Keratinocyte (primary cell): ENCODE results near the gene ATP5F1C. TPM values are rescaled to one million over a fixed set of nuclear protein-coding genes. Genes with fewer than 3 reads are reported as not detected.

ENCODE experiments used
- DNase-seq: peaks from one replicate; pipeline ENCODE4 v3.0.0-alpha.2; 2011; ENCODE audit warnings: low read depth, missing footprints, low spot score
- FAIRE-seq: peaks from 2 replicates; lab custom pipeline; 2011; peaks lifted over from hg19 to GRCh38; lab: Jason Lieb, UNC
- H2AFZ ChIP-seq: 2 replicates; pipeline ENCODE4 v1.6.0; 2012; ENCODE audit warnings: low read length, control low read depth, inconsistent platforms; ENCODE audit not compliant: control insufficient read depth
- H3K27ac ChIP-seq: 2 replicates; pipeline ENCODE4 v1.5.1; 2011; ENCODE audit warnings: low read length; ENCODE audit not compliant: control insufficient read depth, insufficient read depth
- H3K27me3 ChIP-seq: 3 replicates; pipeline ENCODE4 v1.6.0; 2011; ENCODE audit warnings: low read length; ENCODE audit not compliant: control insufficient read depth, insufficient read depth; ENCODE audit errors: extremely low read depth
- H3K36me3 ChIP-seq, 2 experiments: 2 replicates in 1 of 2; 3 replicates in 1 of 2; pipeline ENCODE4 v1.5.1; 2011; ENCODE audit warnings: low read length in 2 of 2, mild to moderate bottlenecking in 1 of 2; ENCODE audit not compliant: control insufficient read depth in 2 of 2, insufficient read depth in 2 of 2; ENCODE audit errors: extremely low read depth in 1 of 2
- H3K4me1 ChIP-seq: 3 replicates; pipeline ENCODE4 v1.5.1; 2011; ENCODE audit warnings: low read length; ENCODE audit not compliant: control insufficient read depth, insufficient read depth; ENCODE audit errors: extremely low read depth
- H3K4me2 ChIP-seq: 3 replicates; pipeline ENCODE4 v1.6.0; 2011; ENCODE audit warnings: low read depth, low read length; ENCODE audit not compliant: control insufficient read depth, insufficient read depth; ENCODE audit errors: extremely low read depth
- H3K4me3 ChIP-seq, 3 experiments: fragments of 200-600 bp in 1 of 3; sonication (generic) in 1 of 3; 2 replicates in 2 of 3; 3 replicates in 1 of 3; pipeline ENCODE4 v1.5.1; 2011 to 2016; ENCODE audit warnings: low read length in 3 of 3, mild to moderate bottlenecking in 3 of 3, control low read depth in 2 of 3, inconsistent platforms in 1 of 3, low read depth in 1 of 3, mixed read lengths in 1 of 3, mixed run types in 1 of 3, moderate library complexity in 1 of 3; ENCODE audit not compliant: control insufficient read depth in 2 of 3, insufficient read depth in 2 of 3; ENCODE audit errors: extremely low read depth in 1 of 3
- H3K79me2 ChIP-seq: 2 replicates; pipeline ENCODE4 v1.6.0; 2012; ENCODE audit warnings: low read length; ENCODE audit not compliant: control insufficient read depth, insufficient read depth
- H3K9ac ChIP-seq: 3 replicates; pipeline ENCODE4 v1.6.0; 2011; ENCODE audit warnings: low read length; ENCODE audit not compliant: control insufficient read depth, insufficient read depth; ENCODE audit errors: extremely low read depth
- H3K9me1 ChIP-seq: 3 replicates; pipeline ENCODE4 v1.6.0; 2011; ENCODE audit warnings: low read length; ENCODE audit not compliant: control insufficient read depth, insufficient read depth; ENCODE audit errors: extremely low read depth
- H3K9me3 ChIP-seq: 2 replicates; pipeline ENCODE4 v1.5.1; 2012; ENCODE audit warnings: low read depth, low read length; ENCODE audit not compliant: control insufficient read depth
- H4K20me1 ChIP-seq: 3 replicates; pipeline ENCODE4 v1.6.0; 2011; ENCODE audit warnings: low read length; ENCODE audit not compliant: control insufficient read depth, insufficient read depth; ENCODE audit errors: extremely low read depth
- EZH2 ChIP-seq: IDR thresholded peaks from one replicate; pipeline ENCODE4 v1.6.1; 2012; ENCODE audit warnings: inconsistent platforms, mild to moderate bottlenecking, low read length, moderate library complexity
- dilution Hi-C: fragments of 300-500 bp; cut with MboI; formaldehyde crosslinking; loops from one replicate; pipeline ENCODE4 v1.7.0; 2020; ENCODE audit warnings: low sequenced_read_pairs; ENCODE audit not compliant: extremely low pct_ligation_motif_present
- polyA plus RNA-seq, 5 experiments: library from polyadenylated mRNA; depleted of rRNA in 3 of 5; stranded (reverse) in 3 of 5; stranded (forward) in 1 of 5; unstranded in 1 of 5; fragments of >200 nt; gene quantifications; 1 replicate in 1 of 5; 2 replicates in 3 of 5; 3 replicates in 1 of 5; pipeline versions ENCODE4 v1.2.1 to v1.2.3, GENCODE V29; 2011 to 2012; ENCODE audit warnings: missing spikeins in 2 of 5, low read depth in 1 of 5, low replicate concordance in 1 of 5
- TF ChIP-seq, protein P1 (sequence below), 3 experiments: IDR thresholded peaks in 1 of 3; conservative IDR thresholded peaks in 1 of 3; optimal IDR thresholded peaks in 1 of 3; 2 replicates in 2 of 3; 3 replicates in 1 of 3; pipeline versions ENCODE3 to v1.5.1; 2011; ENCODE audit warnings: low read length in 3 of 3, mild to moderate bottlenecking in 3 of 3, moderate library complexity in 2 of 3, control low read depth in 1 of 3, inconsistent platforms in 1 of 3; ENCODE audit not compliant: insufficient read depth in 2 of 3; ENCODE audit errors: extremely low read depth in 1 of 3

ATP5F1C gene
- polyA plus RNA-seq, 1 donor (not counting 4 experiments of a cell fraction or from before 2014, with no cell fraction given): 496 TPM

DNA sequence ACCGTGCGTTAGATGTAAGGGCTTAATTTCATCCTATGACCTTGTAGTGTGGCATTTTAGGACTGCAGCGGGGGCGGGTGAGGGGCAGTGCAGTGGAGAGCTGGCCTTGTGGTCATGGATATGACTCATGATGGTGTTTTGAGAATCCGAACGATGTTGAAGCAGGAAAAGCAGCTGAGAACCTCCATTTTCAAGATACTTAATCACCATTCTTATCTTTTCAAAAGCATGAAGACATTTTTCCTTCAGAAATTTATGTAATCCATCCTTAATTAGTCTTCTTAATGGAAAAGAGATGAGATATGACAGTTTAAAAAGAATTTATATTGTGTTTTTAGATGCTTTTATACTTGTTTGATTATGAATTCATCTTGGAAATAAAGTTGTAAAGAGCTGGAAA is 9.6 kb downstream of the ATP5F1C start:
- no peaks in the 10 kb centered on the region for H3K27me3 ChIP-seq
- H3K9me3 ChIP-seq: no peaks in the 10 kb centered on the region
- no peak for TF ChIP-seq EZH2
- TF ChIP-seq, protein P1, sequence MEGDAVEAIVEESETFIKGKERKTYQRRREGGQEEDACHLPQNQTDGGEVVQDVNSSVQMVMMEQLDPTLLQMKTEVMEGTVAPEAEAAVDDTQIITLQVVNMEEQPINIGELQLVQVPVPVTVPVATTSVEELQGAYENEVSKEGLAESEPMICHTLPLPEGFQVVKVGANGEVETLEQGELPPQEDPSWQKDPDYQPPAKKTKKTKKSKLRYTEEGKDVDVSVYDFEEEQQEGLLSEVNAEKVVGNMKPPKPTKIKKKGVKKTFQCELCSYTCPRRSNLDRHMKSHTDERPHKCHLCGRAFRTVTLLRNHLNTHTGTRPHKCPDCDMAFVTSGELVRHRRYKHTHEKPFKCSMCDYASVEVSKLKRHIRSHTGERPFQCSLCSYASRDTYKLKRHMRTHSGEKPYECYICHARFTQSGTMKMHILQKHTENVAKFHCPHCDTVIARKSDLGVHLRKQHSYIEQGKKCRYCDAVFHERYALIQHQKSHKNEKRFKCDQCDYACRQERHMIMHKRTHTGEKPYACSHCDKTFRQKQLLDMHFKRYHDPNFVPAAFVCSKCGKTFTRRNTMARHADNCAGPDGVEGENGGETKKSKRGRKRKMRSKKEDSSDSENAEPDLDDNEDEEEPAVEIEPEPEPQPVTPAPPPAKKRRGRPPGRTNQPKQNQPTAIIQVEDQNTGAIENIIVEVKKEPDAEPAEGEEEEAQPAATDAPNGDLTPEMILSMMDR (optimal IDR thresholded peaks at IDR 0.05 in 1 of 3, IDR thresholded peaks at IDR 0.05 in 1 of 3, conservative IDR thresholded peaks at IDR 0.05 in 1 of 3; ENCODE audit: extremely low read depth in 1 of 3, insufficient read depth in 2 of 3, low read length in 3 of 3): no peak
- H3K4me3 ChIP-seq: no peak overlapping the region
- H4K20me1 ChIP-seq: peaks cover 6% of the 10 kb centered on the region
- H3K4me2 ChIP-seq: no peak overlapping the region
- no peak overlapping the region for H3K9ac ChIP-seq
- H2AFZ ChIP-seq: no peak overlapping the region
- H3K79me2 ChIP-seq: peaks cover 54% of the 10 kb centered on the region
- H3K27ac ChIP-seq: no peak overlapping the region
- DNase-seq (no peak), FAIRE-seq (no peak)
- H3K4me1 ChIP-seq: peaks cover 4% of the 10 kb centered on the region
- no peaks in the 10 kb centered on the region for H3K9me1 ChIP-seq
- dilution Hi-C loops: no loop called here
- H3K36me3 ChIP-seq: peaks cover 17 to 40% of the 10 kb centered on the region in 2 experiments

- no peaks in the 10 kb centered on the region for H3K9me3 ChIP-seq
- H3K27ac ChIP-seq: no peak overlapping the region
- DNase-seq: no peak
- no peak overlapping the region for H3K9ac ChIP-seq
- no peaks in the 10 kb centered on the region for H4K20me1 ChIP-seq
- TF ChIP-seq EZH2: no peak
- TF ChIP-seq, protein P1 (optimal IDR thresholded peaks at IDR 0.05 in 1 of 3, IDR thresholded peaks at IDR 0.05 in 1 of 3, conservative IDR thresholded peaks at IDR 0.05 in 1 of 3; ENCODE audit: extremely low read depth in 1 of 3, insufficient read depth in 2 of 3, low read length in 3 of 3): no peak
- no peaks in the 10 kb centered on the region for H3K9me1 ChIP-seq
- no peak overlapping the region for H2AFZ ChIP-seq
- H3K4me2 ChIP-seq: no peak overlapping the region
- no peak overlapping the region for H3K4me3 ChIP-seq
- peaks cover 7% of the 10 kb centered on the region for H3K79me2 ChIP-seq
- H3K27me3 ChIP-seq: no peaks in the 10 kb centered on the region
- dilution Hi-C loops: no loop called here
- FAIRE-seq: no peak
- no peaks in the 10 kb centered on the region for H3K4me1 ChIP-seq
- H3K36me3 ChIP-seq: peaks cover 35 to 45% of the 10 kb centered on the region in 2 experiments
These were observed 14.6 kb downstream of the ATP5F1C start for GRCh38 chr10:7802606-7803005.
